Activated CD8-positive, alpha-beta memory T cell treated with anti-CD3 and anti-CD28 coated beads for 24 hours (primary cell): ENCODE results near the gene METTL25.

ENCODE experiments used
- DNase-seq: peaks from one replicate; pipeline ENCODE4 v3.0.0-alpha.2; 2020

METTL25 gene

GRCh38 chr12:82474181-82474797 is 116.0 kb downstream of the METTL25 start:
- no peak for DNase-seq

GRCh38 chr12:82474798-82475184 is 116.5 kb downstream of the METTL25 start:
- DNase-seq = no peak

DNA sequence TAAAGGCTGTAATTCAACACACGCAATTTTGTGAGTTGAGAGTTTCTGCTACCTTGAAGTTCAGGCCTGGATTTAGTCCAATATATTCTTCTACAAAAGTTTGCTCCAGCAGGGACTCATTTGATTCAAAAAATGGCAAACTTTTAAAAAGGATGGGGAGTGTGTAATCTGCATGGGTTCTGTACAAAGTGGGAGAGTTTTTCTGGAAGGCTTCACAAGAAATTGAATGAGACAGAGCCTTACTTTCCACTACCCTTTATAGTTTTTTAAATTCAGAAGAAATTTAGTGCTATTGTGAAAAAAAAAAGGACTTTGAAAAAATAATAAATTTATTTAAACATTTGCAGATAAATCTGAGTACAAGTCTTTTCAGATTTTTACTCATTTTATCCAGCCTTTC is 116.9 kb downstream of the METTL25 start:
- no peak for DNase-seq

DNA sequence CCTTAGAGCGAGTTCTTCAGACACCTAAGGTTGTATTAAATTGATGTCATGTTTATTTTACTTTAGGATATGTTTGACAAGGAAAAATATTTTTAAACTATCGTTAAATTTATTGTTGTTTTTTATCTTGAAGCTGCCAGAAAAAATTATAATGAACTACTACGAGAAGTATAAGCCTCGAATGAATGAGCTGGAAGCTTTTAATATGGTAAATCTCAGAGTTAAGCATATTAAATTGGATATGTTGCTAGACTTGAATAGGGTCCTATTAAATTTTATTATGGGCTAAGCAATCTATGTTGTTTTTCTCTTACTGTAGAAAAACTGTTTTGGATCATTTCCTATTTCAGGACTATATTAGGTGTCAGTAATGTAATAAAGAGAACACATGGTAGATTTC is 118.2 kb downstream of the METTL25 start:
- no peak for DNase-seq

GRCh38 chr12:82479511-82479910 is 121.2 kb downstream of the METTL25 start:
- DNase-seq = no peak

DNA sequence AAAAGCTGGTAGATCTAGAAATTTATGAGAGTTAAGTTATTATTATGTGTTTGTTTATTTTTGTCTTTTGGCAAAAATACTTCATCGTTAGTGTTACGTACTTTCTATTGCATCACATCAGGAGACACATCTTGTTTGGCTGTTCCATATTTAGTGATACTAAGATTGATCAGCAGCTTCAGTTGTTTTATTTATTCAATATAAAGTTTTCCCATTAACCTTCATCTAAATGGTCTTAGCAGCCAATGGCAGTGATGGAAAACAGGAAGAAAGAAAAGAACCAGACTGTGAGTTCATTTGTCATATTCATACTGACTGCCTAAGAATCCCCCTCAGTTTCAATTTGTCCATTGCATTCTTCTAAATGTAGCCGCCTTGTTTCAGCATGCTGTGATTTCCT is 122.3 kb downstream of the METTL25 start:
- no peak for DNase-seq

GRCh38 chr12:82481954-82482353 is 123.6 kb downstream of the METTL25 start:
- DNase-seq = no peak

DNA sequence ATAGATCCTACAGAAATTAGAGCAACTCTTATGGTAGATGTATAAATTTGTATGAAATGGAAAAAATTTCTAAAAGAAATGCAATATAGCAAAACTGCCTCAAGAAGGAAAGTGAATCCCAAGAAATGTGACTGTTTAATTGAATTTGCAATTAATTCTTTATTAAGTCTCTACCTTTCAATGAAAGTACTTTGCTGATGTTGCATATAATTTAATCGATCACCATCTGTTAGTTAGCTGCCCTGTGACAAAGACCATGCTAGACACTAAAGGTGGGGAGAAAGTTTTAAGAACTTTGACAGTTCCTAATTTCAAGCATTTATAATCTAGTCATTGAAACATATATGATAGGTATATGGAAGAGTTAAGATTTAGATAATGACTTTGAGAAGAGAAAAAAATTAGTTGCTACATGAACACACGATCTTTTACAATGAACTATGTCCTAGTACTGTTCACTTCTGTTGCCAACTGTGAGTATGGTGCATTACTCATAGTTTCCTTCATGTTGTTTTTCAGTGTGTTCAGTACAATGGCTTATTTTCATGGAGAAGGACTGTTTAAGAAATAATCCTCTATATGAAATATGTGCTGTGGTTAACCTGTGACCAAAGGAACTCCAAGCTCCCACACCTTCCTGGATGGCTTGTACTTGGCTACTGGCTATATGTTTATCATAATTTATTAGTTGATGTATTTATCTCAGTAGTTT is 128.4 kb downstream of the METTL25 start:
- no peak for DNase-seq

DNA sequence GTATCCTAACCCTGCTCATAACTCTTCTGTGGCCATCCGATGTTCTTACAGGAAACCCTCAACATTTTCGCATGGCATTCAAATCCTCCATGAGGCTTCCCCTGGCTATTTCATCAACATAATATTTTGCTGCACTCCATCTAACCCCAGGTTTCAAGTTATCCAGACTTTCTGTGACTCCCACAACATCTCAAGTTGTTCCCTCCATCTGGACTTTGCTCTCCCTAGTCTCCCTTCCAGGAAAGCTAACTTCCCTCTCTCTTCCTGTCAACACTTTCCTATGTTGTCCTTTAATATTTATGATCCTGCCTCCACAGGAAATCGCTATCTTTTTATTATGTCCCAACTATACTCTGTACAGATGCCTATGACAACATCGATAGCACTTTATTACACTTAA is 146.1 kb downstream of the METTL25 start:
- DNase-seq = no peak

DNA sequence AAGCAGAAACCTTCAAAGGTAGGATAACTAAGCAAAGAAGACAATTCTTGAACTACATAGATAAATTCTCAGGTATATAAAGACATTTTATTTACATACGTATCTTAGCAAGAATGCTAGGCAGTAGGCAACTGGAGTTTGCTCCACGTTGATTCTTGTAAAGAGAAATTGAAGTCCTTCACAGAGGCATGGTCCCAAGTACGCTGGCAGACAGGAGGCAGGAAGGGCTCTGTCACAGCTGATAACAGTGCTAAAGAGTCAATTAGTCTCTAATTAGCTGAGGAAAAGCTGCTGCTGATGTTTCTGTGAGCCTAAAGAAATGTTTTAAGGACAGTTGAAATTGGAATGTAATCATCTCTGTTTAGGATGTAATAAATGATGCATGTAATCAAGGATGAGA is 146.8 kb downstream of the METTL25 start:
- DNase-seq = no peak

GRCh38 chr12:82507686-82508085 is 149.4 kb downstream of the METTL25 start:
- no peak for DNase-seq

DNA sequence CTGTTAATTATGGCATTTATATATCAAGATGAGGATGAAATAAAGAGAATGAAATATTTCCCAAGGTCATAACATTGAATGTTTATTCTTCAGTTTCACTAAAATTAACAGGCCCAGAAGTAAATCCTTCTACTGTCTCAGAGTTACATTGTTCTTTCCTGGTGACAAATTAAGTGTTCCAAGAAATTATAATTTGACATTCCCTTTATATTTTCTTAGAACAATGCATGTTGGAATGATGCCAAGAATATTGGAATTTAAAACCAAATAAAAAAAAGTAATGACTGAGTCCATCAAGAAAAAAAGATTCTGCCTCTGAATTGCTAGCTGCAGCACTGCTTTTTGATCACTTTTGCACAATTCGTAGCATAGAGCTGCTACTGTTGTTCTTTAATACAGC is 152.1 kb downstream of the METTL25 start:
- no peak for DNase-seq

- DNase-seq = no peak
Measured at GRCh38 chr12:82514880-82515279, 156.6 kb downstream of the METTL25 start.

DNA sequence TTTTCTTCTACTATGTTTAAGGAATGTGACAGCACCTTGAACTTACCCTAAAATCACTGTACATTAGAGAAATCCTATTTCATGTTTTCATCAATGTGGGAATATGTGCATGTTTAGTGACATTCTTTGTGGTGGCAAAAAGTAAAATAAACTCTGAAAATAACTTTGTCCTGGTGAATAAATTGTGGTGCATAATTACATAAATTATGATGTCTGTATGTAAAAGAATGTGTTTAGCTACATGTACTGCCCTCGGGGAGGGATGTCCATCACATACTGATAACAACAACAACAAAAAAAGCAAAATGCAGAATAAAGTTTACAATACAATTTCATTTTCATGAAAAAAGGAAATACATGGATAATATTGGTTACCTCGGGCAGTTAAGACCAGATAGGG is 157.3 kb downstream of the METTL25 start:
- DNase-seq = no peak

- no peak for DNase-seq
Measured at GRCh38 chr12:82517027-82517426, 158.7 kb downstream of the METTL25 start.

GRCh38 chr12:82517808-82518207 is 159.5 kb downstream of the METTL25 start:
- DNase-seq = no peak

DNA sequence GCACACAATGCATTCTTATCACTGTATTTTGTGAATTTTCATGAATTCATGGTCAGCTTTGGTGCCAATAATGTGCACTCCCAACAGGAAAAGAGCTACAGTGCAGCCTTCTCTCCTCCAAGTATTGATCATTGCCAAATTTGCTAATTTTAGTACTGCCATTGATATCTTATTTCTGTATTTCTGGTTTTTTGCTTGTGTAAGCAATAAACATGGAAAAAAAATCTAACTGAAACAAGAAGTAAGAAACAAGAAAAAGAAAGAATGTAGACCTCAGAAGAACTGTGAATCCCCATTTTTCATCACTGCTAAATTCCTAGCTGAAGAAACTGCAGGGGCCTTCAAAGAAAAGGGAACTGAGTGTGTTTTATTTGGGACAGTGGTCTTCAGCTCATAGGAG is 161.2 kb downstream of the METTL25 start:
- no peak for DNase-seq

DNA sequence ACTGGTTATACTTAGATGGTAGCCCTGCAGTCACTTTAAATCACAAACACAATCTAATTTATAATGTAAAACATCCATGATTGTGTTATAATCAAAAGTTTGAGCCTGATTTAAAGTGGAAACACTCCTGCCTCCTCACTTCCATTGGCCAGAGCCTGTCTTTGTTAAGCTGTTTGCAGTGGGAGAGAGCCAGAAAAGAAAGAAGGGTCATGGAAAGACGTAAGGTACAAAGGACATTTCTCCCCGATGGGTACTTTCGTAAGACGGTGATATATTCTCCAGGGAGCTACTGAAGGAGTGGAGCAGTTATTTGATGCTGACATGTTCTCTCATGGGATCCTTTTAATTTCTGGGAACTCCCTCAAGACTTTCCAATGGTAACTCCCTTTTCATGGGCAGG is 164.0 kb downstream of the METTL25 start:
- DNase-seq = no peak

- no peak for DNase-seq
Measured at GRCh38 chr12:82522762-82523161, 164.4 kb downstream of the METTL25 start.

- DNase-seq = no peak
Measured at GRCh38 chr12:82523996-82524395, 165.7 kb downstream of the METTL25 start.

- DNase-seq = no peak
Measured at GRCh38 chr12:82524641-82525040, 166.3 kb downstream of the METTL25 start.

GRCh38 chr12:82525616-82526015 is 167.3 kb downstream of the METTL25 start:
- DNase-seq = no peak

DNA sequence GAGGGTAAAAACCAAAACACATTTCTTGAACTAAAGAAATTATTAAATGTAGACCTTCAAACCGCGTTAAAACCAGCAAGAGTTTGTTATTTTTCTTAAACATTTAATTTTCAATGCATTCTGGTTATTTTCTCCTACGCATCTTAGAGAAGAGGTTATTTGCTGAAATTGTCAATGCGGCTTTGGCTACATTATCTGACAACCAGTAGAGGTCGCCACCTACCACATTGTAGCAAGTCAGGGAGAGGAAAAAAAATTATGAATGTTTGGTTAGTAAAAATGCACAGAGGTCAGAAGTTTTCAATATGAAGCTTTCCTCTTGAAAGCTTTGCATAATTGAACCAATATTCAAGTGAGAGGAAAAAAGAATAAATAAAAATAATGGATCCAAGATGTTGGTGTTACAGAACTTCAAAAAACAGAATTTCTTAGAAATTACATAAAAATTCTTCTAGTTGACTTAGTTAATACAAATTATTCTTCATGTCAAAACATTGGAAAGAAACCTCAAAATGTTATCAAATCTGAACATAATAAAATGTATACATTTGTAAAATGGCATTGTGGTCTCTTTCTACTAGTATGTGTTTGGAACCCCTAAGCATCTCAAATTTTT is 168.9 kb downstream of the METTL25 start:
- DNase-seq = no peak
